NCI-H1436 treated with DMSO at 0.1 percent for 48 hours (cell line): ENCODE data around the gene WDR74.
"Not testable (repeated sequence)": the region's sequence is repeated elsewhere in the genome, so short reads cannot be mapped to it uniquely, and the experiment has no call there.

Experiments
- DNase-seq: peaks from one replicate; lab custom pipeline; 2025; lab: John Stamatoyannopoulos, UW

The WDR74 gene

GRCh38 chr11:62840721-62841360 lies 1.5 kb upstream of the WDR74 start:
- DNase-seq = not testable (repeated sequence)

GRCh38 chr11:62835336-62835735 lies 4.1 kb downstream of the WDR74 start:
- no peak for DNase-seq

DNA sequence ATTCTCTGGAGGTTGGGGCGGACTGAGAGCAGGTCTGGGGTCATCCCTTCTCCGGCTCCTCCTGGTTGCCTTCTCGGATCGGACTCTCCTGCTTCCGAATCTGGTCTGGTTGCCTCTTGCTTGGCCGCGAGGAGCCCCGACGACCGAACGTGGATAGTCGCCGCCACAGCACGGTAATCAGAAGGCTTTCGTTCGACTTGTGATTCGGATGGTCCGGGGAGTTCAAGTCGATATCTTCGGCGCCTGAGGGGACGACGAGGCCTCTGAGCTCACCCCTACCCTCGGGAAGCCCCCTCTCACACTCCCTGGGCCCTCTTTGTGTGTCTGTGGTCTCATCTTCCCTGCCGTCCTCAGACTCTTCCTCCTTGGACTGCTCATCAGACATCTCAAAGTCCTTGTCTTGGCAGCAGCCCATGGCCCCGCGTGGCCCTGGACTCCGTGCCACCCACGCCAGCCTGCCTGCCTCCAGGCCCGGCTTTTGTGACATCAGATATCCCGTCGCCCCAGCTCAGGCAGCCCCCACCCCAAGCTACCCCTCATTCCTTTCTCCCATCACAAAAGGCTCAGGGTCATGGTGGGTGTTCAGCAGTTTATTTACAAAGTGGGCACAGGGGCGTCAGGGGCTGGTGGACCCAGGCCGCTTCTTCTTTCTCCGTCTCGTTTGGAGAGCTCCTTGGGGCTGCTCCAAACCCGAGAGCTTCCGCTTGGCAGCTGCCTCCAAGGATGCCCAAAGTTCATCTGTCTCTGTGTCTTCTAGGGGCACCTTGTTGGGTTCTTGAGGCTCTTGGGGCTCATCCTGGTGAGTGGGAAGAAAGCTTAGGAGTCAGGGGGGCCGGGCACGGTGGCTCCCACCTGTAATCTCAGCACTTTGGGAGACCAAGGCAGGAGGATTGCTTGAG lies 6.8 kb downstream of the WDR74 start, which contains the start of gene TEX54:
Gene TEX54 (minus strand): TSS at position 506 of the 899 bp plus-strand sequence.
- no peak for DNase-seq

DNA sequence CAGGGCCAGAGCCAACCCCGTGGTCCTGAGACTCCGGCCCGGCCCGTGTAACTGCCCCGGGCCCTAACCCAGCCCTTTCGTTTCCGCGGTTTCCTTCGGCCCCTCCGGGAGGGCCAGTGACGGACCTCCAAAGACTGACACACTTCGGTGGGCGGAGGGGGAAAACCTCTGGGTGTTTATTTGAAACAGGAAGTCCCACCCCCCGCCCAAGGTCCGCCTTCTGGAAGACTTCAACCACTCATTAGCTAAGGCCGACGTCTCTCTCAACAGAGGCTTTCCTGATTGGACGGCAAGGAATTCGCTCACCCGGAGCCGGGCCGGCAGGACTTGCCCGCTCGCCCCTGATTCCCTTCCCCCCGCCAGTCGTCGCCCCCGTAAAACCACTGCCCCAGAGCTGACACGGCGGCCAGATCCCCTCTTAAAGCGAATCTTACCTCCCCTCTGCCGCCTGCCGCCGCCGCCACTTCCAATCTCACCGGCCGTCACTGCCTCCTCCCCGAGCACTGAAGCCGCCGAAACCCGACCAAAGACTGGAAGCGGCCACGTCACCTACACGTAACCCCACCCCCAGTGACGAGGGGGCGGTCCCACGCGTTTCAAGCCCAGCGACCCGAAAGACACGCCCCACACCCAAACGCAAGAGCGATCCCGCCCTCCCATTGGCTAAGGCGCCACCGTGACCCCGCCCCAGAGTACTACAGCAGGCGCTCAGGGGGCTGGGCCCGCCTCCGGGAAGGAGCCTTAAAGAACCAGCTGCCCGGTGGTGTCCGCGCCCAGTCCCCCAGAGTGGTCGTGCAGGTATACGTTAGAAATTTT lies 7.7 kb downstream of the WDR74 start, which contains the start of gene STX5:
Gene STX5 (minus strand): TSS at position 532 of the 816 bp plus-strand sequence. CDS start 808 bp downstream, outside the sequence.
- DNase-seq = peak; percentile 93

GRCh38 chr11:62830904-62831519 lies 8.4 kb downstream of the WDR74 start:
- no peak for DNase-seq

DNA sequence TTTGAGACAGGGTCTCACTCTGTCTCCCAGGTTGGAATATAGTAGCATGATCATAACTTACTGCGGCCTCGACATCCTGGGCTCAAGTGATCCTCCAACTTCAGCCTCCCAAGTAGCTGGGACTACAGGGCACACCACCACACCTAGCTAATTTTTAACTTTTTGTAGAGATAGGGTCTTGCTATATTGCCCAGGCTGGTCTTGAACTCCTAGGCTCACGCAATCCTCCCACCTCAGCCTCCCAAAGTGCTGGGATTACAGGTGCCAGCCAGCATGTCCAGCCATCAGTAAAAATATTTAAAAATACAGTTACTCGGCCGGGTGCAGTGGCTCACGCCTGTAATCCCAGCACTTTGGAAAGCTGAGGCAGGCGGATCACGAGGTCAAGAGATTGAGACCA lies 11.3 kb downstream of the WDR74 start:
- DNase-seq = not testable (repeated sequence)

DNA sequence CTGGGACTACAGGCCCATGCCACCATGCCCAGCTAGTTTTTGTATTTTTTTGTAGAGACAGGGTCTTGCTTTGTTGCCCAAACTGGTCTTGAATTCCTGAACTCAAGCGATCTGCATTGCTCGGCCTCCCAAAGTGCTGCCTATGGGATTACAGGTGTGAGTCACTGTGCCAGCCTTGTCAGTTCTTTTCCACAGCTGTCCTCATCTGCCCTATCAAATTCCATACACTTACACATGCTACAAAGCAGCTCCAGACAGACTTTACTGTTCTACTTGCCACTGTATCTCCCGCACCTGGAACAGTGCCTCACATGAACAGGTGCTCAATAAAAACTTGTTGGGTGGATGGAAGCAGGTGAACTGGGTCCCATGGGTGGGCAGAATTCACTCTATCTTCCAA lies 15.7 kb downstream of the WDR74 start:
- no peak for DNase-seq

- no peak for DNase-seq
Observed at GRCh38 chr11:62817129-62817528, 22.3 kb downstream of the WDR74 start.

- no peak for DNase-seq
Observed at GRCh38 chr11:62816557-62816956, 22.8 kb downstream of the WDR74 start.

GRCh38 chr11:62811659-62812058 lies 27.7 kb downstream of the WDR74 start:
- DNase-seq = no peak

- DNase-seq = no peak
Observed at GRCh38 chr11:62810748-62811147, 28.6 kb downstream of the WDR74 start.

DNA sequence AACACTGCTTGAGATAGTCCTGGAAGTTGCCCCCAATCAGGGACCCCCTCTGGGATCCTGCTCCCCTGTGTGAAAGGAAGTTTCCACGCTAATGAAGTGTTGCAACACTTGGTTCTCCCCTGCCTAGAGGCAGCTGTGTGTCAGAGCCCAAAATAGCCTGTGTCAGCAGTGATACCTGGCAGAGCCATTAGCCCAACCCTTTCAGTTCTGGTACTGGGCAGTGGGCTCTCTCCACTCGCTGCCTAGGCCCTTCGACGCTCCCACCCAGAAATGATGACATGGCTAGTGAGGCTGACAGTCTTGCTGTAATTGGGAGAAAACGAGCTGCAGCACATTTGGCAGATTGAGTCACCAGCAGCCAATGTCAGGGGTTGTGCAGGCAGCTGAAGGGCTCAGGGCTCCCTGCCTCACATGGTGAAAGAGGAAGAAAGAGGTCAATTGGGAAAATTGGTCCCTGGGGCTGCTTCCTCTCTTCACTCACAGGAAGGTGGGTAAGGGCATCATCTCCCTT lies 32.7 kb downstream of the WDR74 start:
- DNase-seq = no peak

DNA sequence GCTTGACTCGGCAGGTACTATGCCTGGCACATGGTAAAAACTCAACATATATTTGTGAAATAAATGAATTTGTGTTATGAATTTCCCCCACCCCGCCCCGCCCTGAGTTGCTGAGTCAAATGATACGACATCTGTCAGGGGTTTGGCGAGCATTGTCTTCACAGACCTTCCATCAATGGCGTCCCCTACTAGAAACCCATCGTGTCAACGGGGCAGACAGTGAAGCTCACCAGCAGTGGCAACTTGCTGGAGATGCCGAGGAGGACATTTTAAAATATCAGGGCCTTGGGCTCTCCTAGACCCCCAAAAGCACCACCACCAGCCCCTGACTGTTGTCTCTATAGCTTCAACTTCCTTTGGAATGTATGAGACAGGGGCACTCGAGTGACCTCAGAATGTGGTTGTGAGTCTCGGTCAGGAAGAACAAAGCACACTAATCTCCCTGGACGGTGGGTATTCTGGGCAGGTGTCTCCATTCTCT lies 33.4 kb downstream of the WDR74 start:
- no peak for DNase-seq

DNA sequence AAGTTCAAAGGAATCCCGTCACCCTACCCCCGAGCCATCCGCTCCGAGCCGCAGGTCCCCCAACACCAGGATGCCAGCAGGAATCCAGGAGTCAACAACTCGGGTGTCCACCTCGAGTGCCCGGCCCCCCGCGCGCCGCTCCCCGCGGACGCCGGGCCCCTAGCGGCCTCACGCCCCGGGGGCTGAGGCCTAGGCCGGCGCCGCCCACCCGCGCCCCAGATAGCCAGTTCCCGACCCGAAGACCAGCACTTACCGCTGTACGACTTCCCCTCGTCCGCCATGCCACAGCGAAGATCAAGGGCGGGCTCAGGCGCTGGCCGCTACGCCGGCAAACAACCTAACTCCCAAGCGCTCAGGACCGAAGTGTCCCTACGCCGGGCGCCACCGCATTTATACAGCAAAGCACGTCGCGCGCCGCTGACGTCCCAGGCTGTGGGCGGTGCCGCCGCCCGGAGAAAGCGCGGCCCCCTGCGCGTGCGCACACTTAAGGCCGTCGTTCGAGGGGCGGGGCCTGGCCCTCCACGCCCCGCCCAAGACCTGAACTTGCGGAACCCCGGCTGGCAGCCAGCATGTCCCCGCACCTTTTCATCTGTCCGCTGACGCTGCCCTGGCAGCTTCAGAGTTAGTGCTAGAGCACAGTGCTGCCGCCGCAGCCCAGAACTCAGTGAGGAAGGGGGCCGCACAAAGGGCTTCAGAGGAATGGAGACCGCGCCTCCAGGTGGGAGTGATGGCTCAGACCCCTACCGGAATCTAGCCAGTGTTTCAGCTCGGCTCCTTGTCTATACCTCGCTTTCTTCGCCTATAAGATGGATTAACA lies 34.1 kb downstream of the WDR74 start, which contains the start of gene NXF1:
Gene NXF1 (minus strand): TSS at position 365 of the 817 bp plus-strand sequence. CDS start 84 bp downstream, at position 281.
- peak; percentile 72 for DNase-seq

DNA sequence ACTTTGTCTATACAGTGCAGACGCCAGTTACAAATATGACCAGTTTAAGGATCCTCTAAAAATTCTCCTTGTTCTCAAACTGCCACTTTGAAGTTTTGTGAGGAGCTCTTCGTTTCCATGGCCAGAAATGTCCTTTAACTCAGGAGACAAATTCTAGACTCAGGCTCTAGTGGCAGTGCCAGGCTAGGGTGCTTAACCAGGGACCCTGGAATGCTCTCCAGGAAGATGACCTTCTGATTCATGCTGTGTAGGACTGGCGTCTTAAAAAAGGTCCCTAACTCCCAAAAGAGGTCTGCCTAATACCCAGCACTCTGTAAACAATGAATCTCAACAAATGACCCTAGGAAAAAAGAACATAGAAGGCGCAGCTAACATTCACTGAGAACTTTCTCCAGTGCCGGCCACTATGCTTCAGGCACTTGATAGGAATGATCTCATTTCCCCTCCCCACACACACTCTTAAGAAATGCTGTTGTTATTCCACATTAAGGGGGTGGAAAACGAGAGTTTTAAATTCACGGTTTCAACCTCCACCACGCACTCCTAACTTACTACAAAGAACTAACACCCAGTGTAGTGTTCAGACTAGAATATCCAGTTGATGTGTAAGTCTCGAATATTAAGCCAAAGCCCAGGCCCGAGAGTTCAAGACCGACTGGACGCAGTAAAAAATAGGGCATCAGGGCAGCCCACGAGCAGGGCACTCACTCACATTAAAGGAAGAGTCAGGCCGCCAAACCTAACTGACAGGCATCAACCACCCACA lies 34.9 kb downstream of the WDR74 start:
- DNase-seq = no peak

DNA sequence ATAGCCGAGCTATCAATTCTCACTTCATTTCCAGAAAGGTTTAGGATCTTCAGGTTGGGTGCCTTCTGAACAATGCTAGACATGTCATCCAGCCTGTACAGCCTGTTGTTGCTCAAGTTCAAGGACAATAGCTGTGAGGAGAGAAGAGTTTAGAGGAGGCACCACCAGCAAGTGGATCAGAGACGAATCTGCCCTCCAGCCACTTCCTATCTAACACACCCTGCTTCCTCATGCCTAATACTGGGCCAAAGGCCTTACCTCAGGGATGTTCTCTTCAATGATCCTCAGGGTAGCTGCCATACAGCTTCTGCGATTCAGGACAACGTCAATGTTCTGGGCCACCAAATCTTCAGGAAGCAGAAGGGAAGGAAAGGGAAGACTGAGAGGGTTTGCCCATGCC lies 38.3 kb downstream of the WDR74 start:
- DNase-seq = no peak

GRCh38 chr11:62799486-62799885 lies 39.9 kb downstream of the WDR74 start:
- DNase-seq = no peak

GRCh38 chr11:62796281-62796680 lies 43.1 kb downstream of the WDR74 start:
- no peak for DNase-seq

GRCh38 chr11:62794201-62794775 lies 45.1 kb downstream of the WDR74 start:
- no peak for DNase-seq
